Measurements from ENCODE around the gene SMPD3. TPM values are rescaled to one million over a fixed set of nuclear protein-coding genes. Genes with fewer than 3 reads are reported as not detected.
A peak's percentile ranks its signal among the peaks of the same experiment; 100 is the strongest.

The SMPD3 gene
- total RNA-seq, 4 donors from 2014 or later: 2.3 TPM; not detected in 3

- intact Hi-C loops (cut with DNase I; ENCODE audit: low total_unique reads): no loop called here
- TF ChIP-seq POLR2A (IDR thresholded peaks at IDR 0.05): no peak
- TF ChIP-seq, protein P1, sequence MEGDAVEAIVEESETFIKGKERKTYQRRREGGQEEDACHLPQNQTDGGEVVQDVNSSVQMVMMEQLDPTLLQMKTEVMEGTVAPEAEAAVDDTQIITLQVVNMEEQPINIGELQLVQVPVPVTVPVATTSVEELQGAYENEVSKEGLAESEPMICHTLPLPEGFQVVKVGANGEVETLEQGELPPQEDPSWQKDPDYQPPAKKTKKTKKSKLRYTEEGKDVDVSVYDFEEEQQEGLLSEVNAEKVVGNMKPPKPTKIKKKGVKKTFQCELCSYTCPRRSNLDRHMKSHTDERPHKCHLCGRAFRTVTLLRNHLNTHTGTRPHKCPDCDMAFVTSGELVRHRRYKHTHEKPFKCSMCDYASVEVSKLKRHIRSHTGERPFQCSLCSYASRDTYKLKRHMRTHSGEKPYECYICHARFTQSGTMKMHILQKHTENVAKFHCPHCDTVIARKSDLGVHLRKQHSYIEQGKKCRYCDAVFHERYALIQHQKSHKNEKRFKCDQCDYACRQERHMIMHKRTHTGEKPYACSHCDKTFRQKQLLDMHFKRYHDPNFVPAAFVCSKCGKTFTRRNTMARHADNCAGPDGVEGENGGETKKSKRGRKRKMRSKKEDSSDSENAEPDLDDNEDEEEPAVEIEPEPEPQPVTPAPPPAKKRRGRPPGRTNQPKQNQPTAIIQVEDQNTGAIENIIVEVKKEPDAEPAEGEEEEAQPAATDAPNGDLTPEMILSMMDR (IDR thresholded peaks at IDR 0.05 in 4 of 5, conservative IDR thresholded peaks at IDR 0.05 in 1 of 5): peak in 4 of 5 experiments; percentile 3 to 41 (median 24)
- H3K4me1 ChIP-seq: no peaks in the 10 kb centered on the region
- H3K27ac ChIP-seq: no peak overlapping the region
- no peaks in the 10 kb centered on the region for H3K36me3 ChIP-seq
- no peaks in the 10 kb centered on the region for H3K9me3 ChIP-seq
- no peak for ATAC-seq
- H3K27me3 ChIP-seq: no peaks in the 10 kb centered on the region
- in situ Hi-C loops (cut with MboI; ENCODE audit: low sequenced_read_pairs in 4 of 4): loop anchor here in 1 of 4 donors (25.0 kb wide), 1 partner anchor 116 kb away; no protein-coding TSS in a partner anchor
- H3K4me3 ChIP-seq: no peak overlapping the region
- no peak for DNase-seq
Observed at GRCh38 chr16:68396481-68396880, 51.8 kb downstream of the SMPD3 start.

DNA sequence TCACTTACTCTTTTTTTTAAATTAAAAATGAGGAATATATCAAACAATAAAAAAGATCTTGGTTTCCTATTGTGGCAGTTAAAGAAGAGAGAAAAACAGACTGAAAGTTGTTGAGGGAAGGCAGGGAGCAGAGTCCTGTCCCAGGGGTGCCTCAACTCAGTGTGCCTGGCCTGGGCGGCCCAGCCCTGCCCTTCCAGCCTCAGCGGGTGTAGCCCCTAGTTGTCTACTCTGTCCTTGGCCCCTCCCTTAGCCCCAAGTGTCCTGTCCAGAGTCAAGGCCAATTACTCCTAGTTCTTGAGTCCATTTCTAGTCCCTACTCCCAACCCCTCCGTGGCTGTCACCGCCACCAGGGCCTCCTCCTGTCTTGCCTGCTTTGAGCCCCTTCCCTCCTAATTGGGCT lies 52.5 kb downstream of the SMPD3 start:
- in situ Hi-C loops (cut with MboI; ENCODE audit: low sequenced_read_pairs in 4 of 4): loop anchor here in 1 of 4 donors (25.0 kb wide), 1 partner anchor 116 kb away; no protein-coding TSS in a partner anchor
- no peaks in the 10 kb centered on the region for H3K9me3 ChIP-seq
- no peak for DNase-seq
- H3K4me3 ChIP-seq: no peak overlapping the region
- H3K27me3 ChIP-seq: no peaks in the 10 kb centered on the region
- no peak overlapping the region for H3K27ac ChIP-seq
- no peak for ATAC-seq
- no peaks in the 10 kb centered on the region for H3K4me1 ChIP-seq
- intact Hi-C loops (cut with DNase I; ENCODE audit: low total_unique reads): no loop called here
- TF ChIP-seq, protein P1 (IDR thresholded peaks at IDR 0.05 in 4 of 5, conservative IDR thresholded peaks at IDR 0.05 in 1 of 5): no peak
- TF ChIP-seq POLR2A (IDR thresholded peaks at IDR 0.05): no peak
- no peaks in the 10 kb centered on the region for H3K36me3 ChIP-seq

DNA sequence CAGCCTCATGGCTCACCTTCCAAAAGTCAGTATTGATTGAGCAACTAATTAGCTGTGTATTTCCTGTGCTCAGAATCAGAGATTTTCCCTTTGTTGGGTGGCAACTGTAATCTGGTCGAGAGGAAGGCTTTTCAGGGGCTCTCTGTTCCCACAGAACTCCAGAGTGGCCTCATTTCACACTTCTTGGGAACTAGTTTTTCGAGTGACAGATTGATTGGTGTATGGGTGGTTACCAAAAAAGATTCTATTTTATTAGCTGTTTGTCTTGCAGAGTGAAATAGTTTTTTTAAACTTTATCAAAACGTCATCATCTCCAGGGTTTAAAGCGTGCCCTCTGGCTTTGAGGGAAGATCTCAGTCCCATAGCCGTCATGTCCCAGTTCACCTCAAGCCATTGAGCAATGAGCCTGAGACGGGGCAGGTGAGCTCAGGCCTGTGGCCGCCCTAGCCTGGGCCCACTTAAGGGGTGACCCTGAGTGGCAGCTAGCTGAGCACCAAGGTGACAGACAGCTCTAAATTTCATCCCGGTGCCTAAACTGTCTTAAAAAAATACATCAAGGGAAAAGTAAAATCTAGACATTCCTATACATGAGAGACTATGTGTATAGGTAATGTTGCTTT lies 53.0 kb downstream of the SMPD3 start:
- in situ Hi-C loops (cut with MboI; ENCODE audit: low sequenced_read_pairs in 4 of 4) (loop anchor here in 1 of 4 donors (25.0 kb wide), 1 partner anchor 117 kb away; no protein-coding TSS in a partner anchor), intact Hi-C loops (cut with DNase I; ENCODE audit: low total_unique reads) (no loop called here)
- DNase-seq (no peak), ATAC-seq (no peak)
- Histone ChIP-seq H3K4me1 (no peaks in the 10 kb centered on the region), H3K36me3 (no peaks in the 10 kb centered on the region), H3K27me3 (no peaks in the 10 kb centered on the region), H3K9me3 (no peaks in the 10 kb centered on the region), H3K4me3 (no peak overlapping the region), H3K27ac (no peak overlapping the region)
- no peak for TF ChIP-seq POLR2A (IDR thresholded peaks at IDR 0.05)
- TF ChIP-seq, protein P1 (IDR thresholded peaks at IDR 0.05 in 4 of 5, conservative IDR thresholded peaks at IDR 0.05 in 1 of 5): no peak

DNA sequence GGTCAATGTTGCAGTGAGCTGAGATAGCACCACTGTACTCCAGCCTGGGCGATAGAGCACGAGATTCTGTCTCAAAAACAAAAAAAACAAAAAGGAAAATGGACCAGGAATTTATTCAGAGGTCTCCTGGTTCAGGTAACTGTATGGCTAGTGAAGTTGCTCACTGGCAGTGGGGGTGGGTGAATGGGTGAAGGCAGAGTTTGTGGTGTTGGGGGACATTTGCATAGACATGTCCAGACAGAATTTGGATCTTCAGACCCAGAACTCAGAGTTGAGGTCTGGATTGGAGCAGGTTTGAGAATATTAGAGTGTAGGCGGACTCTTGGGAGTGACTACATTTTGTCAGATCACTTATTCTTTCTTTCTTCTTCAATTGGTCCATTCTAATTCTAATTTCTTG lies 55.0 kb downstream of the SMPD3 start:
- DNase-seq (no peak), ATAC-seq (no peak)
- intact Hi-C loops (cut with DNase I; ENCODE audit: low total_unique reads): no loop called here
- no peak overlapping the region for H3K4me3 ChIP-seq
- H3K9me3 ChIP-seq: no peaks in the 10 kb centered on the region
- H3K27ac ChIP-seq: no peak overlapping the region
- H3K27me3 ChIP-seq: no peaks in the 10 kb centered on the region
- TF ChIP-seq, protein P1 (IDR thresholded peaks at IDR 0.05 in 4 of 5, conservative IDR thresholded peaks at IDR 0.05 in 1 of 5): no peak
- no peak for TF ChIP-seq POLR2A (IDR thresholded peaks at IDR 0.05)
- no peaks in the 10 kb centered on the region for H3K36me3 ChIP-seq
- in situ Hi-C loops (cut with MboI; ENCODE audit: low sequenced_read_pairs in 4 of 4): loop anchor here in 1 of 4 donors (25.0 kb wide), 1 partner anchor 119 kb away; no protein-coding TSS in a partner anchor
- no peaks in the 10 kb centered on the region for H3K4me1 ChIP-seq

All from gastrocnemius medialis (tissue), 4 donors.